ENCODE results near the gene SPATS2. TPM values are rescaled to one million over a fixed set of nuclear protein-coding genes. Genes with fewer than 3 reads are reported as not detected.

The SPATS2 gene
- total and polyA plus RNA-seq, 11 donors, result 3.0 to 9.1 (median 5.7) TPM

DNA sequence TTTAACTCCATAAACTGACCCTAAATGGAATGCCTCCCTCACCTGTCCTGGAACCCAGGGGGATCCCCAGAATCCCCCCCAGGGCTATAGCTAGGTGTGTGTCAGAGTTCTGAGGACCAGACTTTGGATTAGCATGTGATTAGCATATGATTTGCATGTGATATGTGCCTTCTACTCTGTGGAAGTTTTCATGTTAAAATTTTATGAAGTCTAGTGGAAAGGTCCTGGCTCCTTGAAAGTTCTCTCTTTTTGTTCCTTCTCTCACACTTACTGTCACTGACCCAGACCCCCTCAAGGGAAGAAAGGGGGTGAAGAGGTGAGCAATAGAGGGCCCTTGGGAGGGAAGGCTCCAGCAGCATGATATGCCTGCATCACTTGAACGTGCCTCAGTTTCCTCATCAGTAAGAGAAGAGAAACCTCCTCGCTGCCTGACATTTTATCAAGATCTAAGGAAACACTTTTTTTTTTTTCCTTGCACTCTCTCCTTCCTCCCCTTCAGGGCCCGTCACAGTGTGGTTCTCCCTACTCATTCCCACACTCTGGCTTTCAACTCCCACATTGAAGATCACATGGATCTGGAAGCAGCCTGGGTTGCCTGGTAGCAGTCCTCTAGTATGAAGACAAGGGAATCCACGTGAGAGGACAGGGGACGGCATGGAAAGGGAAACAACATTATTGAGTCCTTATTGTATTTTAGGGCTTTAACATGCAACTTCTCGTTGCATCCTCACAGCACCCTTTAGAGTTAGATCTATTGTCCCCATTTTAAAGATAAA is 27.0 kb upstream of the SPATS2 start:
- H3K4me3 ChIP-seq, result no peak overlapping the region
- peaks cover 28 to 86% (median 57%) of the 10 kb centered on the region in 9 donors for H3K27me3 ChIP-seq
- TF ChIP-seq, protein P1, sequence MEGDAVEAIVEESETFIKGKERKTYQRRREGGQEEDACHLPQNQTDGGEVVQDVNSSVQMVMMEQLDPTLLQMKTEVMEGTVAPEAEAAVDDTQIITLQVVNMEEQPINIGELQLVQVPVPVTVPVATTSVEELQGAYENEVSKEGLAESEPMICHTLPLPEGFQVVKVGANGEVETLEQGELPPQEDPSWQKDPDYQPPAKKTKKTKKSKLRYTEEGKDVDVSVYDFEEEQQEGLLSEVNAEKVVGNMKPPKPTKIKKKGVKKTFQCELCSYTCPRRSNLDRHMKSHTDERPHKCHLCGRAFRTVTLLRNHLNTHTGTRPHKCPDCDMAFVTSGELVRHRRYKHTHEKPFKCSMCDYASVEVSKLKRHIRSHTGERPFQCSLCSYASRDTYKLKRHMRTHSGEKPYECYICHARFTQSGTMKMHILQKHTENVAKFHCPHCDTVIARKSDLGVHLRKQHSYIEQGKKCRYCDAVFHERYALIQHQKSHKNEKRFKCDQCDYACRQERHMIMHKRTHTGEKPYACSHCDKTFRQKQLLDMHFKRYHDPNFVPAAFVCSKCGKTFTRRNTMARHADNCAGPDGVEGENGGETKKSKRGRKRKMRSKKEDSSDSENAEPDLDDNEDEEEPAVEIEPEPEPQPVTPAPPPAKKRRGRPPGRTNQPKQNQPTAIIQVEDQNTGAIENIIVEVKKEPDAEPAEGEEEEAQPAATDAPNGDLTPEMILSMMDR (IDR thresholded peaks at IDR 0.05), result no peak
- no peak for TF ChIP-seq POLR2A (IDR thresholded peaks at IDR 0.05)
- ATAC-seq (no peak), DNase-seq (no peak)
- H3K4me1 ChIP-seq, result peaks cover 6 to 48% (median 25%) of the 10 kb centered on the region in 12 donors
- H3K27ac ChIP-seq, result no peak overlapping the region
- no peaks in the 10 kb centered on the region for H3K9me3 ChIP-seq
- intact Hi-C loops (cut with DNase I), result loop anchor here in 2 of 10 donors (5.0 kb wide), 1 partner anchor 53 kb away; no protein-coding TSS in a partner anchor
- 61 to 75% (median 67%) methylated on average over 6 of the region's 6 CpGs for WGBS, 4 donors
- no peaks in the 10 kb centered on the region for H3K36me3 ChIP-seq

DNA sequence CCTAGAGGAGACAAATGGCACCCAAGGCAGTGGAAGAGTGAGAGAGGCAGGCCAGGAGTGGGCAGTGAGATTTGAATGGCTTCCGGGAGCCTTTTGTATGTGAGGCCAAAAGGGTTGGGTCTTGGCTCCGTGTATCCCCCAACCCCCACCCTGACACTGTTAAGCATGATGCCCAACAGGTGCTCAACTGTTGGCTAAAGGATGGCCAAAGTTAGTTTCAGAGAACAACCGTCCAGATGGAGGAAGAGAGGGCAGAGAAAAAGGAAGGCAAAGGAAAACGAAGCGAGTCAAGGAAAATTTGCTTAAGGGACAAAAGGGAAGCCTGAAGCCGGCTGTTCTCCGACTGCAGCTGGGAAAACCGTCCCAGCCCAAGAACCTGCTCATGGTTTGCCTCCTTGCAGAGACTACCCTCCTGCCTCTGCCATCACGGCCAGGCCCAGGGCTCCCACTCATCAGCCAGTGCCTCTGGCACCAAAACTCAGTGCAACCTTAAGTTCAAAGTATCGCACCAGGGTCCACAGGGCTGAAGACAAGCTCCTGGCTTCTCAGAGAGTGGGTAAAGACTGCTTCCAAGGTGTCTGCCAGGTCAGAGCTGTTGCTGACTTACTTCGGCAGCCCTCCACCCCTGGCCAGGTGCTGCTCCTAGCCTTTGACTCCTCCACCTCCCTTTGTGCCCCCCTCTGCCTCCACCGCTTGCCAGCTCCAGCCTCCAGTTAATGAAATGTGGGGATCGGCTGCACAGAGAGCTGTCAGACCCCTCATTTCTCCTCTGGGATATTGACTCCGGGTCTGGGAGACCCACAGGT is 26.1 kb upstream of the SPATS2 start:
- TF ChIP-seq, protein P1 (IDR thresholded peaks at IDR 0.05), result no peak
- TF ChIP-seq POLR2A (IDR thresholded peaks at IDR 0.05), result no peak
- ATAC-seq, result no peak
- Histone ChIP-seq H3K27me3 (peaks cover 29 to 86% (median 57%) of the 10 kb centered on the region in 9 donors), H3K27ac (no peak overlapping the region), H3K9me3 (no peaks in the 10 kb centered on the region), H3K36me3 (no peaks in the 10 kb centered on the region), H3K4me3 (no peak overlapping the region), H3K4me1 (peaks cover 6 to 53% (median 34%) of the 10 kb centered on the region in 12 donors)
- no peak for DNase-seq
- 43 to 55% (median 51%) methylated on average over 14 of the region's 14 CpGs for WGBS, 4 donors
- intact Hi-C loops (cut with DNase I), result loop anchor here in 2 of 10 donors (5.0 kb wide), 1 partner anchor 54 kb away; no protein-coding TSS in a partner anchor

DNA sequence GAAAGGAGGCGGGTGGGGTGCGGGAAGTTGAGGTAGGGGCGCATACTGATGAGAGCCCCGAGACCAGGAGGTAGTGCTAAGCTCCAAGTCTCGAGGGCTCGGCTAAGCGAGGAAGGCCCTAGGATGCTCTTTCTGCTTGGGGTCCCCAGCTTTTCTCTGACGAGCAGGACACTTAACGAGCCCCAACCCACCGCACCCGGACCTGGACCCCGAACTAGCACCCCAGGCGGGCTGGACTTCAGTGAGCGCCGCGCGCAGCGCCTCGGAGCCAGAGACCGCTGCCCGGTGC is 25.5 kb upstream of the SPATS2 start:
- H3K36me3 ChIP-seq, result no peaks in the 10 kb centered on the region
- no peak for TF ChIP-seq POLR2A (IDR thresholded peaks at IDR 0.05)
- TF ChIP-seq, protein P1 (IDR thresholded peaks at IDR 0.05), result no peak
- H3K9me3 ChIP-seq, result no peaks in the 10 kb centered on the region
- intact Hi-C loops (cut with DNase I), result loop anchor here in 2 of 10 donors (5.0 kb wide), 1 partner anchor 54 kb away; no protein-coding TSS in a partner anchor
- peaks cover 10 to 53% (median 39%) of the 10 kb centered on the region in 12 donors for H3K4me1 ChIP-seq
- DNase-seq (no peak), ATAC-seq (no peak)
- H3K27me3 ChIP-seq, result peaks cover 29 to 86% (median 57%) of the 10 kb centered on the region in 9 donors
- 20 to 38% (median 28%) methylated on average over 21 of the region's 21 CpGs for WGBS, 4 donors
- H3K4me3 ChIP-seq, result peak overlapping the region in 9 of 12 donors; percentile 43 to 62 (median 53)
- H3K27ac ChIP-seq, result no peak overlapping the region

Measured in heart left ventricle (tissue), 16 donors.